HG02588 (cell line): ENCODE results near the gene ZNF91.
A peak's percentile ranks its signal among the peaks of the same experiment; 100 is the strongest.
"Not testable (repeated sequence)": the region's sequence is repeated elsewhere in the genome, so short reads cannot be mapped to it uniquely, and the experiment has no call there.

Source experiments
- ATAC-seq: cut with Tn5 transposase; IDR thresholded peaks from one replicate; pipeline ENCODE4 v1.9.1; 2021; ENCODE audit warnings: mild to moderate bottlenecking, moderate library complexity; ENCODE audit not compliant: unreplicated experiment

Gene ZNF91

GRCh38 chr19:23395041-23395721, at the start of gene ZNF91:
Gene ZNF91 (minus strand): TSS chr19:23395471. CDS start chr19:23395354, 117 bp downstream.
- ATAC-seq: peak; percentile 93

GRCh38 chr19:23440791-23441190, 45.5 kb upstream of the ZNF91 start:
- no peak for ATAC-seq

GRCh38 chr19:23440207-23440606, 44.9 kb upstream of the ZNF91 start:
- ATAC-seq: no peak

- ATAC-seq: no peak
These were observed 44.4 kb upstream of the ZNF91 start for GRCh38 chr19:23439623-23440022.

- ATAC-seq: no peak
These were observed 42.6 kb upstream of the ZNF91 start for GRCh38 chr19:23437901-23438300.

- no peak for ATAC-seq
These were observed 41.7 kb upstream of the ZNF91 start for GRCh38 chr19:23436944-23437343.

GRCh38 chr19:23436318-23436717, 41.0 kb upstream of the ZNF91 start:
- no peak for ATAC-seq

- ATAC-seq: no peak
These were observed 25.6 kb upstream of the ZNF91 start for GRCh38 chr19:23420824-23421223.

- not testable (repeated sequence) for ATAC-seq
These were observed 24.0 kb upstream of the ZNF91 start for GRCh38 chr19:23419261-23419660.

- no peak for ATAC-seq
These were observed 20.4 kb upstream of the ZNF91 start for GRCh38 chr19:23415561-23416191.

GRCh38 chr19:23415034-23415433, 19.8 kb upstream of the ZNF91 start:
- ATAC-seq: no peak

- ATAC-seq: no peak
These were observed 14.9 kb upstream of the ZNF91 start for GRCh38 chr19:23410155-23410554.

- no peak for ATAC-seq
These were observed 14.2 kb upstream of the ZNF91 start for GRCh38 chr19:23409392-23410048.

- ATAC-seq: no peak
These were observed 12.4 kb upstream of the ZNF91 start for GRCh38 chr19:23407616-23408133.

- no peak for ATAC-seq
These were observed 11.4 kb upstream of the ZNF91 start for GRCh38 chr19:23406721-23407120.

GRCh38 chr19:23406091-23406490, 10.8 kb upstream of the ZNF91 start:
- no peak for ATAC-seq

- no peak for ATAC-seq
These were observed 9.4 kb upstream of the ZNF91 start for GRCh38 chr19:23404676-23405075.

GRCh38 chr19:23403581-23404324, 8.5 kb upstream of the ZNF91 start:
- ATAC-seq: no peak

- no peak for ATAC-seq
These were observed 7.8 kb upstream of the ZNF91 start for GRCh38 chr19:23403052-23403451.

GRCh38 chr19:23402388-23402787, 7.1 kb upstream of the ZNF91 start:
- no peak for ATAC-seq

- no peak for ATAC-seq
These were observed 5.9 kb upstream of the ZNF91 start for GRCh38 chr19:23401086-23401610.
